ENCODE measurements around the gene MYOM1. TPM values are rescaled to one million over a fixed set of nuclear protein-coding genes. Genes with fewer than 3 reads are reported as not detected.

Gene MYOM1
- total and polyA plus RNA-seq, 7 donors = 54.8 to 842 (median 388) TPM

DNA sequence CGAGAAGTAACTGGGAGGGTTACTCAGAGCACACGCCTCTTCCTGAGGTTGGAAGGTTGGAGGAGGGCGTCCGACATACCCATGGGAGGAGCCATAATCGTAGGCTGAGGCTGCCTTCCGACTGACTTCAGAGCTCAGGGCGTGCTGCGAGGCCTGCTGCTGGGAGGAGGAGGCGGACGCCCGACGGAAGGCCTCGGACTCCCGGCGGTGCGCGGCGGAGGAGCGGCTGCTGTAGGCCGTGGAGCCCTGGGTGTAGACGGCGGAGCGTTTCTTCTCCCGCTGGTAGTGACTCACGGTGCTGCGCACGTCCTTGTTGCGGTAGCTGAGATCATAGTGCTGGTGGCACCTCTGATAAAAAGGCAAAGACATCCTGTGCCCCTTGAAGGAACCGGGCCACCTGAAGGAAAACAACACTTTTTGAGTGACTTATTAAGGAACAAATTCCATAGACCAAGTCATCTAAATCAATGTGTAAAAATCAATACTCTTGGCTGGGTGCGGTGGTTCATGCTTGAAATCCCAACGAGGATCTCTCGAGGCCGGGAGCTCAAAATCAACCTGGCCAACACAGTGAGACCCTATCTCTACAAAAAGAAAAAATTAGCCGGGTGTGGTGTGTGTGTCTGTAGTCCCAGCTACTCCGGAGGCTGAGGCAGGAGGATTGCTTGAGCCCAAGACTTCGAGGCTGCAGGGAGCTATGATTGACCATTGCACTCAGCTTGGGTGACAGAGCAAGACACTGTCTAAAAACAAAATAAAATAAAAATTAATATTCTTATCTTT lies 4.7 kb downstream of the MYOM1 start:
- TF ChIP-seq, protein P1, sequence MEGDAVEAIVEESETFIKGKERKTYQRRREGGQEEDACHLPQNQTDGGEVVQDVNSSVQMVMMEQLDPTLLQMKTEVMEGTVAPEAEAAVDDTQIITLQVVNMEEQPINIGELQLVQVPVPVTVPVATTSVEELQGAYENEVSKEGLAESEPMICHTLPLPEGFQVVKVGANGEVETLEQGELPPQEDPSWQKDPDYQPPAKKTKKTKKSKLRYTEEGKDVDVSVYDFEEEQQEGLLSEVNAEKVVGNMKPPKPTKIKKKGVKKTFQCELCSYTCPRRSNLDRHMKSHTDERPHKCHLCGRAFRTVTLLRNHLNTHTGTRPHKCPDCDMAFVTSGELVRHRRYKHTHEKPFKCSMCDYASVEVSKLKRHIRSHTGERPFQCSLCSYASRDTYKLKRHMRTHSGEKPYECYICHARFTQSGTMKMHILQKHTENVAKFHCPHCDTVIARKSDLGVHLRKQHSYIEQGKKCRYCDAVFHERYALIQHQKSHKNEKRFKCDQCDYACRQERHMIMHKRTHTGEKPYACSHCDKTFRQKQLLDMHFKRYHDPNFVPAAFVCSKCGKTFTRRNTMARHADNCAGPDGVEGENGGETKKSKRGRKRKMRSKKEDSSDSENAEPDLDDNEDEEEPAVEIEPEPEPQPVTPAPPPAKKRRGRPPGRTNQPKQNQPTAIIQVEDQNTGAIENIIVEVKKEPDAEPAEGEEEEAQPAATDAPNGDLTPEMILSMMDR (IDR thresholded peaks at IDR 0.05) = no peak
- Histone ChIP-seq H3K4me1 (peaks cover 49% of the 10 kb centered on the region), H3K27ac (peak overlapping the region; percentile 95), H3K4me3 (no peak overlapping the region), H3K27me3 (ENCODE audit: insufficient read depth in 3 of 3, low read length in 2 of 3) (no peaks in the 10 kb centered on the region), H3K36me3 (ENCODE audit: insufficient read depth in 1 of 2, low read depth in 1 of 2) (peaks cover 0 to 20% of the 10 kb centered on the region in 2 donors), H3K9me3 (no peaks in the 10 kb centered on the region)
- 86 to 91% (median 87%) methylated on average over 36 of the region's 36 CpGs for WGBS, 3 donors
- peak in 1 of 4 donors; percentile 25 for ATAC-seq
- intact Hi-C loops (cut with DNase I) = loop anchor here in 1 of 2 donors (5.0 kb wide), 1 partner anchor 33 kb away; no protein-coding TSS in a partner anchor
- DNase-seq = no peak

DNA sequence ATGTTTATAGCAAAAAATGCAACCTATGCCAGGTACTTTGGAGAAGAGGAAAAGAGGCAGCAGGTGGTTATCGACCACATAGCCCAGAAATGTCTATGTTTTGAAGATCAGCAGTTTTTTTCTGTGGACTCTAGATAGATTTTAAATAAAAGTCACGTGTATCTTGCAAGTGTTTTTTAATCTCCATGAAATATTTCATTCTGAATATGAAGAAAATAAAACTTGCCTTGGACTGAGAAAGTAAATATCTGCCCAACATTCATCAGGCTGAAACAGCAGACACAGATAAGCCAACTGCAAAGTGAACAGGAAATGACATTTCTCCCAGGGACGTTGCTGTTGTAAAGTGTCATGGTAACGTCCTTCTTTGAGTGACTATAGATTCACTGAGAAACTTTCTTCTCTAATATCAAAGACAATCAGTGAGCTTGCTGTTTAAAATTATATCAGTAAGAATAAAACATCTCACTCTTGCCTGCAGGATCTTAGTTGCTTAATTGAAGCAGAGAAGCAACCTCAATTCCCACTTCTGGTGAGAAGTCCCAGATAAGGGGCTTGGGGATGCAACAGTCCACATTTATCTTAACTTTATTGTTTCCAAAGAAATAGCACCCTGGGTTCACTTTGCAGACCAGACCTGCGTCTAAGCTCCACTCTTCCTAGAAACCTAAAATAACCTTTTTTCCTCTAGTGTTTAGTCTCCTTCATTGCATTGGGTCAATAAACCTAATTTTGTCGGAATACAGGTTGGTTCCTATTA lies 6.3 kb downstream of the MYOM1 start:
- H3K36me3 ChIP-seq (ENCODE audit: insufficient read depth in 1 of 2, low read depth in 1 of 2) = peaks cover 0 to 25% of the 10 kb centered on the region in 2 donors
- H3K27ac ChIP-seq = peak overlapping the region; percentile 95
- intact Hi-C loops (cut with DNase I) = no loop called here
- H3K4me3 ChIP-seq = peak overlapping the region; percentile 42
- H3K27me3 ChIP-seq (ENCODE audit: insufficient read depth in 3 of 3, low read length in 2 of 3) = no peaks in the 10 kb centered on the region
- H3K9me3 ChIP-seq = no peaks in the 10 kb centered on the region
- DNase-seq = no peak
- peaks cover 65% of the 10 kb centered on the region for H3K4me1 ChIP-seq
- no peak for ATAC-seq
- TF ChIP-seq, protein P1 (IDR thresholded peaks at IDR 0.05) = no peak
- WGBS, 3 donors = 25 to 31% (median 27%) methylated on average over 6 of the region's 6 CpGs

DNA sequence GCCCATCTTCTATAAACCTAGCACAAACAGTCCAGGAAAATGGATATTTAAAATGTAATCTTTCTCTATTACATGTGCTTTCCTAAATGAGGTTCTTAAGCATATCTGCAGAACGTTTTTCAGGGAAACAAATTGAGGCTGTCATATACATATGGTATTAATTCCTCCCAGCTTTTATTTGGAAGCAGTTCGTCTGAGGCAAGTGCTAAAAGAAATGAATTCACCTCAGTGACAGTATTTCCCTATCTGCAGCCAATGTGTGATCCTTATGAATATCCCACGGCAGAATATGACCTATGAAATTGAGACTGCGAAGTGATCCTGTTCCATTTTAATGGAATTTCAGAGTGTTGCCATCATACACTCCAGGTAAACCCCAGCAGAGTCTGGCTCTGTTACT lies 7.1 kb downstream of the MYOM1 start:
- intact Hi-C loops (cut with DNase I) = no loop called here
- peaks cover 0 to 25% of the 10 kb centered on the region in 2 donors for H3K36me3 ChIP-seq (ENCODE audit: insufficient read depth in 1 of 2, low read depth in 1 of 2)

DNA sequence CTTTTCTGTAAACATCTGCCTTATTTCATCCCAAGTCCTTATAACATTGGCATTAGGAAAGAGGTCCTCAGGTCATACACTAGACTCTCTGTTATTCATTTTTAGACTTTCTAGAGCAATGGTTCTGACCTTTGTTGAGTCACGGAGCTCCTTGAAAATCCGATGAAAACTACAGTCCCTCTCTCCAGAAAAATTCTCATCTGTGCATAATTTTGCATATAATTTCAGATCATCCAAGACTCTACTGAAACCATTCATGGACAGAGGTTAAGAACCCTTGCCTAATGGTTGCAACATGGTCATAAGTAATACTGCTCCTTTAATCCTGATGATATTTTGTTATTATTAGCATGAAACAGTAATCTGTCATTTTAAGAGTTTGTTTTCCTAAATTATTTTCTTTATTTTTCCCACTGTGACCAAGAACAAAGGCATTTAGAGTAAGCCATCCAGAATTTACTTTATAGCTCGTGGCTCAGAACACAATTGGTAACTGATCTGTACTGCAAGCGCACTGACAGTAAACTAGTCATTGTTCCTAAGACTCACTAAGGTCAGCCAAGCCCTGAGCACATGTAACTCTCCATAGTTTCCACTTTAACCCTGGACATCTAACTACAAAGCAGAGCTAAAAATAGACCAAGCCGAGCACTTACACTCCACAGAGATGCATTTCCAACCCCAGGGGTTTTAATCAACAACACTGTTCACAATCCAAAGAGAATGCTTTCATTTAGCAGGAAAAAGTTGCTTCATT lies 8.4 kb downstream of the MYOM1 start:
- intact Hi-C loops (cut with DNase I) = no loop called here
- WGBS, 3 donors = 23 to 31% (median 26%) methylated on average over 5 of the region's 5 CpGs
- Histone ChIP-seq H3K36me3 (ENCODE audit: insufficient read depth in 1 of 2, low read depth in 1 of 2) (peaks cover 0 to 23% of the 10 kb centered on the region in 2 donors), H3K27ac (peak overlapping the region; percentile 95), H3K4me1 (peaks cover 75% of the 10 kb centered on the region), H3K4me3 (peak overlapping the region; percentile 42), H3K9me3 (no peaks in the 10 kb centered on the region), H3K27me3 (ENCODE audit: insufficient read depth in 3 of 3, low read length in 2 of 3) (no peaks in the 10 kb centered on the region)
- TF ChIP-seq, protein P1 (IDR thresholded peaks at IDR 0.05) = no peak
- DNase-seq = no peak
- peak; percentile 79 to 87 (median 83) for ATAC-seq

More for the DNA sequence above, 7.1 kb downstream of the MYOM1 start:
- Histone ChIP-seq H3K27ac (peak overlapping the region; percentile 95), H3K9me3 (no peaks in the 10 kb centered on the region), H3K4me1 (peaks cover 73% of the 10 kb centered on the region), H3K4me3 (peak overlapping the region; percentile 42), H3K27me3 (ENCODE audit: insufficient read depth in 3 of 3, low read length in 2 of 3) (no peaks in the 10 kb centered on the region)
- DNase-seq (no peak), ATAC-seq (no peak)
- WGBS, 3 donors = 20 to 26% (median 26%) methylated on average over 4 of the region's 4 CpGs
- TF ChIP-seq, protein P1 (IDR thresholded peaks at IDR 0.05) = no peak
